CD4-positive, alpha-beta memory T cell (primary cell): ENCODE results near the gene COBL. TPM values are rescaled to one million over a fixed set of nuclear protein-coding genes. Genes with fewer than 3 reads are reported as not detected.

ENCODE experiments used
- CTCF ChIA-PET: fragments of 350-600 bp; sonication (Branson Sonifier 250); formaldehyde crosslinking; loops from one replicate; lab custom pipeline; 2021; ENCODE audit warnings: inconsistent platforms; ENCODE audit not compliant: partially characterized antibody; lab: Charles Lee
- POLR2A ChIA-PET: fragments of 350-600 bp; sonication (Branson Sonifier 250); formaldehyde crosslinking; loops from one replicate; lab custom pipeline; 2021; ENCODE audit not compliant: partially characterized antibody; lab: Charles Lee
- DNase-seq, 5 donors: peaks; one replicate each; pipeline versions ENCODE4 v3.0.0 to v3.0.0-alpha.2; 2020 to 2022; ENCODE audit warnings: mixed read lengths in 1 of 5
- H3K27ac ChIP-seq: one replicate; pipeline ENCODE4 v1.7.0; 2013; ENCODE audit warnings: low read depth, low read length
- H3K27me3 ChIP-seq: 2 replicates; pipeline ENCODE4 v1.7.0; 2013; ENCODE audit warnings: mild to moderate bottlenecking, low read length, moderate library complexity; ENCODE audit not compliant: insufficient read depth
- H3K36me3 ChIP-seq: 2 replicates; pipeline ENCODE4 v1.7.0; 2013; ENCODE audit warnings: mild to moderate bottlenecking, low read length, moderate library complexity; ENCODE audit not compliant: insufficient read depth
- H3K4me1 ChIP-seq: 2 replicates; pipeline ENCODE4 v1.7.0; 2013; ENCODE audit warnings: mild to moderate bottlenecking, low read length, moderate library complexity; ENCODE audit not compliant: insufficient read depth
- H3K4me3 ChIP-seq, 2 donors: one replicate each; pipeline ENCODE4 v1.7.0; 2013; ENCODE audit warnings: low read length in 2 of 2, mild to moderate bottlenecking in 1 of 2
- H3K9me3 ChIP-seq, 2 donors: one replicate each; pipeline ENCODE4 v1.7.0; 2013; ENCODE audit warnings: low read length in 2 of 2, control low read depth in 1 of 2; ENCODE audit not compliant: control insufficient read depth in 1 of 2
- H3K27ac Mint-ChIP-seq, 7 donors: one replicate each; pipeline ENCODE4 v1.8.0; 2020 to 2021; ENCODE audit warnings: mixed read lengths in 7 of 7, mild to moderate bottlenecking in 6 of 7, inconsistent platforms in 3 of 7, moderate library complexity in 3 of 7
- H3K27me3 Mint-ChIP-seq, 2 donors: one replicate each; pipeline ENCODE4 v1.8.0; 2020 to 2021; ENCODE audit warnings: mixed read lengths in 2 of 2
- H3K36me3 Mint-ChIP-seq, 2 donors: one replicate each; pipeline ENCODE4 v1.8.0; 2020 to 2021; ENCODE audit warnings: mixed read lengths in 2 of 2, inconsistent platforms in 1 of 2, mild to moderate bottlenecking in 1 of 2
- H3K4me1 Mint-ChIP-seq, 4 donors: one replicate each; pipeline ENCODE4 v1.8.0; 2020 to 2021; ENCODE audit warnings: mixed read lengths in 4 of 4, mild to moderate bottlenecking in 1 of 4
- H3K4me3 Mint-ChIP-seq, 8 donors: one replicate each; pipeline ENCODE4 v1.8.0; 2020 to 2021; ENCODE audit warnings: mixed read lengths in 8 of 8, mild to moderate bottlenecking in 7 of 8, moderate library complexity in 6 of 8, inconsistent platforms in 3 of 8
- H3K9me3 Mint-ChIP-seq, 8 donors: one replicate each; pipeline ENCODE4 v1.8.0; 2020 to 2021; ENCODE audit warnings: mixed read lengths in 8 of 8, mild to moderate bottlenecking in 5 of 8, inconsistent platforms in 3 of 8, moderate library complexity in 1 of 8
- intact Hi-C: fragments of 100-400 bp; cut with micrococcal nuclease; formaldehyde crosslinking; loops from one replicate; pipeline ENCODE4 v1.15.1; 2023
- polyA plus RNA-seq, 2 donors: library from polyadenylated mRNA; unstranded; fragments of 300-500 nt; fragmentation: Illumina TruSeq; gene quantifications; one replicate each; pipeline ENCODE4 v1.2.3, GENCODE V29; 2021
- total RNA-seq, 2 experiments: library from RNA; stranded (reverse); gene quantifications; one replicate each; pipeline ENCODE4 v1.2.3, GENCODE V29; 2021

The COBL gene
- total and polyA plus RNA-seq, 4 experiments from 2014 or later: not detected

DNA sequence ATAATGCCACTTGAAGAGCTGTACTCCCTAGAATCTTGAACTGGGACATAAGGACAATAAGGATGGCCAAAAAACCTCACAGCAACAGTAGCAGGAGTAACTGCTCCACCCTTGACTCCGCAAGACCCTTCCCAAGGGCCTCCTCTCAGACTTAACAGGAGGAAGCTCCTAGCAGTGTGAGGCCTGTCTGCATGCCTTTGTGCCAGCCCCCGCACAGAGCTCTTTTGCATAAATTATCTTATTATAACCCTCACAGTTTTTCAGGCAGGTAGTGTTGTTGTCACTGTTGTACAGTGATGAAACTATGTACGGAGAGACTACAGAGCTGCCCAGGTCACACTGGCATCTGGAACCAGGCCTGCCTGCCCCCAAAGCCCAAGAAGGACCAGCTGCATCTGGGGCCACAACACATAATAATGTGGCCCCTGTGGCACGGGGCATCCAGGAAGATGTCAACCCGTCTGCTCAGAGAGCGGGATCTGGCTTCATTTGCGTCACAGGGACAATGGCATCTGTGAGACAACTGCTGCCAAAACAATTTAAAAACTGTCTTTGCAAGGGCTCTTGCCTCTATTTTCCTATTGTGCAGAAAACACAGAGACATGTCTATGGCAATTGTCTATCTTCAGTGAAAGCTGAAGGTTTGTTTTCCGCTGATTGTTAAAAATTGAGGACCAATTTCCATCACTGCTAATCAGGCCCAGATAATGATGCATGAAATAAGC lies 284.7 kb downstream of the COBL start:
- Mint-ChIP-seq H3K27me3 (peaks cover 0 to under 1% of the 10 kb centered on the region in 2 donors), H3K9me3 (no peaks in the 10 kb centered on the region), H3K27ac (no peak overlapping the region), H3K4me1 (no peaks in the 10 kb centered on the region), H3K36me3 (no peaks in the 10 kb centered on the region), H3K4me3 (no peak overlapping the region)
- Histone ChIP-seq H3K36me3 (no peaks in the 10 kb centered on the region), H3K27ac (no peak overlapping the region), H3K27me3 (no peaks in the 10 kb centered on the region), H3K9me3 (no peaks in the 10 kb centered on the region), H3K4me1 (no peaks in the 10 kb centered on the region), H3K4me3 (no peak overlapping the region)
- CTCF ChIA-PET: no interaction called here
- DNase-seq: no peak
- intact Hi-C loops: no loop called here
- POLR2A ChIA-PET: no interaction called here

GRCh38 chr7:51031216-51031615 lies 285.4 kb downstream of the COBL start:
- H3K4me1 ChIP-seq: no peaks in the 10 kb centered on the region
- DNase-seq: no peak
- peaks cover 0 to 1% of the 10 kb centered on the region in 2 donors for H3K27me3 Mint-ChIP-seq
- intact Hi-C loops: no loop called here
- no peaks in the 10 kb centered on the region for H3K9me3 Mint-ChIP-seq
- no peak overlapping the region for H3K4me3 Mint-ChIP-seq
- H3K27ac Mint-ChIP-seq: no peak overlapping the region
- ChIA-PET POLR2A (no interaction called here), CTCF (no interaction called here)
- H3K27me3 ChIP-seq: no peaks in the 10 kb centered on the region
- no peak overlapping the region for H3K27ac ChIP-seq
- H3K36me3 Mint-ChIP-seq: no peaks in the 10 kb centered on the region
- H3K9me3 ChIP-seq: no peaks in the 10 kb centered on the region
- H3K36me3 ChIP-seq: no peaks in the 10 kb centered on the region
- H3K4me3 ChIP-seq: no peak overlapping the region
- no peaks in the 10 kb centered on the region for H3K4me1 Mint-ChIP-seq

DNA sequence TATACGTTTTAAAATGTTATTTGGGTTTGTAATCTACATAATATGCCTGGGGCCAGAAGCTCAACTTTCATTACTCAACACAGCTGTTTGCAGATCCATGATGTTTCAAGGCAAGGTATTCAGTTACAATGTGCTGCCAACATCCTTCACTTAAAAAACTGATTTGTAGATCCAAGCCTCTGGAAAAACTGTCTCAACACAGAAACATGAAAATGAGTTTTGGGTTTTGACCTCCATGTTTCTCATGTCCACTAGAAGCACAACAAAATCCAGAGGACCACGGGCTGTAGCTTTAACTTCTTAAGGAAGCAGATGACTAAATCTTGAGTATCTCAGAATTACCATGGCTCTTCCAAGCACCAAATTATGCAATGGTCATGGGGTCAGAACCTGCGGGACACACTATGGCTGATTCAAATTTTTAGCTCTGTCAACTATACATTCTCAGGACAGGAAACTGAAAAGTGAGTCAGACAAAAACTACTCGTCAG lies 286.9 kb downstream of the COBL start:
- no peak overlapping the region for H3K27ac ChIP-seq
- Mint-ChIP-seq H3K9me3 (no peaks in the 10 kb centered on the region), H3K4me1 (no peaks in the 10 kb centered on the region), H3K36me3 (no peaks in the 10 kb centered on the region), H3K27ac (no peak overlapping the region), H3K4me3 (no peak overlapping the region), H3K27me3 (peaks cover 0 to 1% of the 10 kb centered on the region in 2 donors)
- DNase-seq: no peak
- H3K36me3 ChIP-seq: no peaks in the 10 kb centered on the region
- POLR2A ChIA-PET: no interaction called here
- no peak overlapping the region for H3K4me3 ChIP-seq
- intact Hi-C loops: no loop called here
- H3K27me3 ChIP-seq: no peaks in the 10 kb centered on the region
- no peaks in the 10 kb centered on the region for H3K4me1 ChIP-seq
- no peaks in the 10 kb centered on the region for H3K9me3 ChIP-seq
- CTCF ChIA-PET: interaction anchor here (0.8 kb wide), 1 partner anchor 11 kb away, joined by 3 read pairs; no protein-coding TSS in a partner anchor

DNA sequence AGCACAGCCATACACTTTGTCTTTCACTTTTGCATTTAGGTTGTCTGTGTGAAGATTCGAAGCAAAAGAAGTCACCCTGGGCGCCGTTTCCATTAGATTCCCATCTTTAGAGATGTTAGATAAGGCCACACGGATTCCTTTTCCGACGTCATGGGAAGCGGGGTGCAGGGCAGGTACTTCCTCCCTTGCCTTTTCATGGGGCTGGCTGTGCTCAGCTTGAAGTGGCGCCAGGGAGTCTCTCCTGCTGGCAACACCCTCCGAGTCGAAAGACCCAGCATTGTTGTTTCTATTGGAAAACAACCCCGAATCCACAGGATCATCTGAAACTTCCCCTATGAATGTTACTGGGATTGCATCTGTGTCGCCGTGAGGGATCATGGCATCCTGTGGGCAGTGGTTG lies 287.5 kb downstream of the COBL start:
- no peaks in the 10 kb centered on the region for H3K27me3 ChIP-seq
- H3K9me3 Mint-ChIP-seq: no peaks in the 10 kb centered on the region
- peaks cover 0 to 1% of the 10 kb centered on the region in 2 donors for H3K27me3 Mint-ChIP-seq
- DNase-seq: no peak
- H3K36me3 ChIP-seq: no peaks in the 10 kb centered on the region
- no peaks in the 10 kb centered on the region for H3K4me1 ChIP-seq
- H3K4me1 Mint-ChIP-seq: no peaks in the 10 kb centered on the region
- POLR2A ChIA-PET: no interaction called here
- H3K27ac Mint-ChIP-seq: no peak overlapping the region
- H3K4me3 ChIP-seq: no peak overlapping the region
- no peaks in the 10 kb centered on the region for H3K36me3 Mint-ChIP-seq
- CTCF ChIA-PET: interaction anchor here (0.8 kb wide), 1 partner anchor 10 kb away, joined by 3 read pairs; no protein-coding TSS in a partner anchor
- intact Hi-C loops: no loop called here
- H3K4me3 Mint-ChIP-seq: no peak overlapping the region
- no peak overlapping the region for H3K27ac ChIP-seq
- no peaks in the 10 kb centered on the region for H3K9me3 ChIP-seq

DNA sequence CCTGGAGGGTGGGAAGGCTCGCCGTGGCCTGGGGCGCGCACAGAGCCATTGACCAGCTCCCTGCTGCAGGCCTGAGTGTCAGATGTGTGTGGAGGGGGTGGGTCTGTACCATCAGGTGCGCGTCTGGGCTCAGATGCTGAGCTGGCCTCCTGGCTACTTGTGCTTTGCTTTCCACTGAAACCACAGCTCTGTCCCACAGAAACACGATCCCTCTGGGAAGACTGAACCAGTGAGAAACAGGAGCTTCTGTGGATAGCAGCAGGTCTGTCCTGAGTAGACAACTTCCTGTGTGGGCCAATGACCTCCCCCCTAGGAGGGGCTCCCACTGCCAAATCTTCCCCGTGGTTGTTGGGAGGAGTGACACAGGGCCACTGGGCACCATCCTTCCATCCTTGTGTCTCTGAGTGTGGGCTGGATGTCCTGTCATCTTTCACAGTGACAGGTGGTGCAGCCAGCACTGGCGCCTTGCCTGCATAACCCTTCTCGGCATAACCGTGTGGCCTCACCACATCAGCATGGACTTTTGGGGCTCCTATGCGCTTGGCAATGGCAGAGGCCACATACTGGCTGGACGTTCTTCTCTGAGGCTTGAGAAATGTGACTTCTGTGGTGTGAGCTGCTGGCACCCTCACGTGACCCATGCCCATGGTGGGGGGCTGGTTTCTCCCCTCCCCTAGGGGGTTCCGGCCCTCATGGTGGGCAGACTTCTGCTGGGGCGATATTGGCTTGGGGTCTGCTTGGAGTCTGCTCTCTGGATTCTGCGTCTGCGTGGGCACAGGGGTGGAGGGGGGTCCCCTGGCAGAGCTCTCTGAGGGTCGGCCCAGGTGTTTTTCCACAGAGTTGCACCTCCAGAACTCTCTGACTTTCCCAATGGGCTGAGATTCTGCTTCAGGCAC lies 288.4 kb downstream of the COBL start:
- DNase-seq: no peak
- intact Hi-C loops: no loop called here
- H3K4me1 ChIP-seq: no peaks in the 10 kb centered on the region
- Mint-ChIP-seq H3K9me3 (no peaks in the 10 kb centered on the region), H3K27me3 (peaks cover 0 to 1% of the 10 kb centered on the region in 2 donors), H3K4me3 (no peak overlapping the region), H3K36me3 (no peaks in the 10 kb centered on the region), H3K4me1 (no peaks in the 10 kb centered on the region), H3K27ac (no peak overlapping the region)
- CTCF ChIA-PET: no interaction called here
- POLR2A ChIA-PET: no interaction called here
- no peaks in the 10 kb centered on the region for H3K9me3 ChIP-seq
- H3K36me3 ChIP-seq: no peaks in the 10 kb centered on the region
- no peak overlapping the region for H3K4me3 ChIP-seq
- H3K27ac ChIP-seq: no peak overlapping the region
- H3K27me3 ChIP-seq: no peaks in the 10 kb centered on the region

DNA sequence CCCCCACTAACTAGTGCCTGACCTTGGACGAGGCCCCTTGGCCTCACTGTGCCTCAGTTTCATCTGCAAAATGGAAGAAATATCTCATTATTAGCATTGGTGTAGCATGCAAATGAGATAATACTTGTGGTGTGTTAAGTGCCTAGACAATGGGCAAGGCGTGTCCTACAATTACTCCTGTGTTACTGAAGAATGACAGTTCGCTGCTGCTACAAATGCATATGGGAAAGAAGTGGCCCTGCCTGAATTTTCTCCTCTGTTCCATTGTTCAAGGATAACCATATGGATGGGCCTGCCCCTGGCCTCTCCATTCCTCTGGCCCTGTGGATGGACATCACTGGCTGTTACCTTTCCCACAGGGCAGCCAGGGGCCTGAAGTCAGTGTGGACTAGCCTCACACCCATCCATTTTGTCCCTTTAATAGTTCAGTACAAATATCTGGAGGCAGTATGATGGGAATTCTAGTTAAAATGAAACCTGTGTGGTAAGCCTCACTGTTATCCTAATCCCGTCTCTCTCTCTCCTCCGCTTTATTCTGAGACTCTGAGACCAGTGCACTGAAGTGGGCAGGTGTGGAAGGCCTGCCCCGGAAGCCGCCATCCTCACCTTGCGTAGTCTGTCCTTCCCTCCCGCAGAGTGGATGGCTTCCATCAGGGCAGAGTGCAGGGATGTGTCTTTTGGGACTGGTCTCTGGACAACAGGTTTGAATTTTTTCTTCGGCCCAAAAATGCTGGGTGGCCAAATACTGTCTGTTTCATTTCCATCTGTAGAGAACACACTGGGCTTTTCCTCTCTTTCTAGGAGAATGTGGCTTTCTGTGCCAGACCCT lies 289.3 kb downstream of the COBL start:
- no peaks in the 10 kb centered on the region for H3K36me3 ChIP-seq
- DNase-seq: no peak
- Mint-ChIP-seq H3K9me3 (no peaks in the 10 kb centered on the region), H3K27ac (no peak overlapping the region), H3K36me3 (no peaks in the 10 kb centered on the region), H3K27me3 (peaks cover 0 to 1% of the 10 kb centered on the region in 2 donors), H3K4me1 (no peaks in the 10 kb centered on the region), H3K4me3 (no peak overlapping the region)
- POLR2A ChIA-PET: no interaction called here
- H3K27ac ChIP-seq: no peak overlapping the region
- no peaks in the 10 kb centered on the region for H3K4me1 ChIP-seq
- H3K4me3 ChIP-seq: no peak overlapping the region
- intact Hi-C loops: no loop called here
- no peaks in the 10 kb centered on the region for H3K9me3 ChIP-seq
- H3K27me3 ChIP-seq: no peaks in the 10 kb centered on the region
- CTCF ChIA-PET: no interaction called here
